Liver (tissue), 9 donors: ENCODE data around the gene OSBPL1A. TPM values are rescaled to one million over a fixed set of nuclear protein-coding genes. Genes with fewer than 3 reads are reported as not detected.
"Not testable (repeated sequence)": the region's sequence is repeated elsewhere in the genome, so short reads cannot be mapped to it uniquely, and the experiment has no call there.

Source experiments
- DNase-seq: peaks from one replicate; pipeline ENCODE4 v3.0.0-alpha.2; 2017; ENCODE audit warnings: low spot score
- H3K27ac ChIP-seq, 2 donors: one replicate each; pipeline ENCODE4 v1.7.0; 2013; ENCODE audit warnings: inconsistent platforms in 2 of 2, low read length in 2 of 2, control low read depth in 1 of 2, low read depth in 1 of 2, mild to moderate bottlenecking in 1 of 2
- H3K27me3 ChIP-seq, 4 donors: one replicate each; pipeline versions ENCODE4 v1.6.1 to v1.7.0; 2013; ENCODE audit warnings: low read length in 3 of 4, inconsistent platforms in 1 of 4, mild to moderate bottlenecking in 1 of 4, moderate library complexity in 1 of 4; ENCODE audit not compliant: control insufficient read depth in 4 of 4, insufficient read depth in 4 of 4
- H3K36me3 ChIP-seq, 4 donors: one replicate each; pipeline versions ENCODE4 v1.6.1 to v1.7.0; 2013; ENCODE audit warnings: low read length in 3 of 4, mild to moderate bottlenecking in 3 of 4, low read depth in 1 of 4, moderate library complexity in 1 of 4; ENCODE audit not compliant: control insufficient read depth in 4 of 4, insufficient read depth in 3 of 4
- H3K4me1 ChIP-seq, 4 donors: one replicate each; pipeline versions ENCODE4 v1.6.1 to v1.7.0; 2013; ENCODE audit warnings: low read length in 3 of 4, mild to moderate bottlenecking in 3 of 4, moderate library complexity in 1 of 4; ENCODE audit not compliant: control insufficient read depth in 4 of 4, insufficient read depth in 4 of 4
- H3K4me3 ChIP-seq, 3 donors: one replicate each; pipeline versions ENCODE4 v1.6.1 to v1.7.0; 2013; ENCODE audit warnings: low read length in 3 of 3, control low read depth in 1 of 3, low read depth in 1 of 3, mild to moderate bottlenecking in 1 of 3
- H3K9ac ChIP-seq, 2 donors: one replicate each; pipeline ENCODE4 v1.7.0; 2013; ENCODE audit warnings: low read length in 2 of 2, mild to moderate bottlenecking in 2 of 2, moderate library complexity in 2 of 2, control low read depth in 1 of 2, low read depth in 1 of 2
- H3K9me3 ChIP-seq, 4 donors: one replicate each; pipeline versions ENCODE4 v1.6.1 to v1.7.0; 2013; ENCODE audit warnings: low read length in 3 of 4; ENCODE audit not compliant: control insufficient read depth in 4 of 4
- CTCF ChIP-seq: fragments of 150-350 bp; IDR thresholded peaks from 2 replicates; pipeline ENCODE4 v1.5.1; 2017; ENCODE audit warnings: improper control_type of control experiment, low read depth, low read length; ENCODE audit not compliant: missing input control
- EGR1 ChIP-seq, 2 donors: IDR thresholded peaks; 2 replicates each; pipeline ENCODE4 v1.6.1; 2016 to 2018; ENCODE audit warnings: antibody characterized with exemption in 2 of 2, low read depth in 2 of 2
- FOXA2 ChIP-seq: IDR thresholded peaks from 2 replicates; pipeline ENCODE4 v1.6.1; 2016; ENCODE audit warnings: antibody characterized with exemption
- JUND ChIP-seq, 2 donors: IDR thresholded peaks; 2 replicates each; pipeline ENCODE4 v1.6.1; 2016; ENCODE audit warnings: antibody characterized with exemption in 2 of 2
- NR2F2 ChIP-seq: IDR thresholded peaks from 2 replicates; pipeline ENCODE4 v1.6.1; 2016; ENCODE audit warnings: antibody characterized with exemption
- RAD21 ChIP-seq, 2 donors: IDR thresholded peaks; 2 replicates each; pipeline ENCODE4 v1.6.1; 2016; ENCODE audit warnings: antibody characterized with exemption in 2 of 2, mild to moderate bottlenecking in 2 of 2
- REST ChIP-seq: IDR thresholded peaks from 2 replicates; pipeline ENCODE4 v1.6.1; 2016; ENCODE audit warnings: antibody characterized with exemption, mild to moderate bottlenecking
- TAF1 ChIP-seq: conservative IDR thresholded peaks from 2 replicates; pipeline ENCODE4 v1.6.1; 2016; ENCODE audit warnings: antibody characterized with exemption, mild to moderate bottlenecking
- WGBS: extraction: QIAGEN DNeasy Blood & Tissue Kit; methylation state at CpG from one replicate; pipeline ENCODE4 v1.1.7; 2013; 5-methylcytosine and 5-hydroxymethylcytosine counted together
- polyA plus RNA-seq, 2 donors: library from polyadenylated mRNA; stranded (reverse) in 1 of 2; unstranded in 1 of 2; fragments of 200-250 nt in 1 of 2; fragments of >200 nt in 1 of 2; fragmentation: Nextera tagmentation in 1 of 2; extraction: Ambion mirVana in 1 of 2; gene quantifications; one replicate each; pipeline versions ENCODE4 v1.2.1 to v1.2.3, GENCODE V29; 2013 to 2015
- total RNA-seq, 2 donors: library from RNA; depleted of rRNA; stranded (reverse); fragments of >200 nt; gene quantifications; one replicate each; pipeline ENCODE4 v1.2.3, GENCODE V29; 2014
- TF ChIP-seq, protein P1 (sequence below): IDR thresholded peaks from 2 replicates; pipeline ENCODE4 v1.6.1; 2016; ENCODE audit warnings: antibody characterized with exemption
- donor health status: healthy.
- donor health status: healthy.
- donor health status: healthy.
- donor health status: healthy.
- donor health status: healthy.

Gene OSBPL1A
- total and polyA plus RNA-seq, 4 donors = 5.4 to 12.6 (median 8.9) TPM

- H3K4me1 ChIP-seq, H3K4me3 ChIP-seq, H3K9me3 ChIP-seq, H3K27ac ChIP-seq, H3K27me3 ChIP-seq, H3K36me3 ChIP-seq, H3K9ac ChIP-seq, DNase-seq: not testable (repeated sequence)
- TF ChIP-seq RAD21 (IDR thresholded peaks at IDR 0.05) (peak; percentile 87 to 88), CTCF (peak; percentile 53)
- 30% methylated on average over 9 of the region's 9 CpGs for WGBS
These were observed 37.7 kb downstream of the OSBPL1A start for GRCh38 chr18:24359787-24360530.

- Histone ChIP-seq H3K9ac (no peak overlapping the region), H3K36me3 (peaks cover 0 to 1% (median 0%) of the 10 kb centered on the region in 4 donors), H3K27ac (no peak overlapping the region), H3K4me3 (no peak overlapping the region), H3K27me3 (no peaks in the 10 kb centered on the region), H3K4me1 (no peaks in the 10 kb centered on the region), H3K9me3 (no peaks in the 10 kb centered on the region)
- TF ChIP-seq NR2F2 (no peak), TAF1 (no peak), RAD21 (IDR thresholded peaks at IDR 0.05) (no peak), REST (no peak), JUND (IDR thresholded peaks at IDR 0.05) (no peak), EGR1 (IDR thresholded peaks at IDR 0.05; ENCODE audit: low read depth in 2 of 2) (no peak)
- WGBS = 80% methylated on average over 6 of the region's 6 CpGs
- DNase-seq = peak; percentile 24
These were observed 43.3 kb downstream of the OSBPL1A start for GRCh38 chr18:24354278-24354677.

GRCh38 chr18:24346254-24346653 lies 51.4 kb downstream of the OSBPL1A start:
- TF ChIP-seq, protein P1, sequence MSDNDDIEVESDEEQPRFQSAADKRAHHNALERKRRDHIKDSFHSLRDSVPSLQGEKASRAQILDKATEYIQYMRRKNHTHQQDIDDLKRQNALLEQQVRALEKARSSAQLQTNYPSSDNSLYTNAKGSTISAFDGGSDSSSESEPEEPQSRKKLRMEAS = no peak
- TF ChIP-seq FOXA2 (no peak), REST (no peak)
- Histone ChIP-seq H3K9me3 (no peaks in the 10 kb centered on the region), H3K9ac (no peak overlapping the region), H3K4me3 (no peak overlapping the region), H3K36me3 (peaks cover 0 to 1% (median 0%) of the 10 kb centered on the region in 4 donors), H3K27me3 (no peaks in the 10 kb centered on the region), H3K4me1 (no peaks in the 10 kb centered on the region), H3K27ac (no peak overlapping the region)
- DNase-seq = no peak
